SK-N-MC (cell line): ENCODE measurements around the gene ACOT8.

ENCODE experiments used
- EZH2 ChIP-seq: fragments of 200-600 bp; sonication (generic); IDR thresholded peaks from one replicate; pipeline ENCODE4 v1.6.1; 2017; ENCODE audit warnings: antibody characterized with exemption
- POLR2AphosphoS5 ChIP-seq: IDR thresholded peaks from 2 replicates; pipeline ENCODE4 v1.6.1; 2012; ENCODE audit warnings: mild to moderate bottlenecking, low read depth, low read length, borderline replicate concordance

- TF ChIP-seq EZH2 (no peak), POLR2AphosphoS5 (no peak)
These were observed 21.4 kb downstream of the ACOT8 start for GRCh38 chr20:45835825-45836224.
